Measurements from ENCODE around the gene TKTL2.
"Not testable (repeated sequence)": the region's sequence is repeated elsewhere in the genome, so short reads cannot be mapped to it uniquely, and the experiment has no call there.

TKTL2 gene

DNA sequence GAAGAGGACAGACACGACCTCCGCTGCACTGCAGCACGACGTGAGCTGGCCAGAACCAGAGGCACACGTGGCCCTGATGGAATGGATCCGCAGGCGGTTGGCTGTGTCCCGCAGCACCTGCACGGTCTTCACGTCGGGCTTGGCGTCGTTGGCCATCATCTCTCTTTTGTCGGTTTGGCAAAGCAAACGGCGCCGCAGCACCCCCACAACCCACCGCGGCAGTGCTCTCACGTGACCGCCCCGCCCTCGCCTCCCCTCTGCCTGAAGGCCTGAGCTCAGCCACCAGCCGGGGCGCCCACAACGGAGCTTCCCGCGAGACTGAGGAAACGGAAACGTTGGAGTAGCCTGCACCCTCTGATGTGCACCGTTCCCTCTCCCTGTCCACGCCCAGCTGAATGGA, at the start of gene TKTL2:
Gene TKTL2 (minus strand): TSS at position 179 of the 400 bp plus-strand sequence. CDS start 20 bp downstream, at position 159.
- DNase-seq = no peak

GRCh38 chr4:163515198-163515597, 41.6 kb upstream of the TKTL2 start:
- no peak for DNase-seq

- no peak for DNase-seq
Observed at GRCh38 chr4:163505374-163505773, 31.8 kb upstream of the TKTL2 start.

GRCh38 chr4:163500586-163500985, 27.0 kb upstream of the TKTL2 start:
- DNase-seq = no peak

DNA sequence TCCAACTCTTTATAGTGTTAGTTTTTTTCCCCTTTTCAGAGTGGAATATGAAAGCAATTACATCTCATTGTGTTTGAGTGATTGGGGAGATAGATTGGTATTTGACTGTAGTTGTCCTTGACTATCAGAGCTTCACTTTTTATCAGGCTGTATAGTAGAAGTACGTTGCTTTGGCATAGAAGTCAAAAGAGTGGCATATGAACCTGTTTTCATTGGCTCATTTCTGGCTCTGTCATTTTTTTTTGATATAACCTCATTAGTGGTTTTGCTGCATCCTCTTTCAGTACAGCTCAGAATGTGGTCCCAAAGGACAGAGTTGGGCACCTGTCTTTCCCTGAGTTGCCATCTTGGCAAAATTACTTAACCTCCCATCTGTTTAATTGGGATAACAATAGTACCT, 22.3 kb upstream of the TKTL2 start:
- no peak for DNase-seq

- peak; percentile 85 for DNase-seq
Observed at GRCh38 chr4:163494360-163495241, 21.0 kb upstream of the TKTL2 start, which contains the start of gene TMA16. Gene TMA16, plus strand, starts transcription at chr4:163494690. Its CDS starts 112 bp downstream, at chr4:163494802.

- no peak for DNase-seq
Observed at GRCh38 chr4:163493643-163494359, 20.2 kb upstream of the TKTL2 start.

DNA sequence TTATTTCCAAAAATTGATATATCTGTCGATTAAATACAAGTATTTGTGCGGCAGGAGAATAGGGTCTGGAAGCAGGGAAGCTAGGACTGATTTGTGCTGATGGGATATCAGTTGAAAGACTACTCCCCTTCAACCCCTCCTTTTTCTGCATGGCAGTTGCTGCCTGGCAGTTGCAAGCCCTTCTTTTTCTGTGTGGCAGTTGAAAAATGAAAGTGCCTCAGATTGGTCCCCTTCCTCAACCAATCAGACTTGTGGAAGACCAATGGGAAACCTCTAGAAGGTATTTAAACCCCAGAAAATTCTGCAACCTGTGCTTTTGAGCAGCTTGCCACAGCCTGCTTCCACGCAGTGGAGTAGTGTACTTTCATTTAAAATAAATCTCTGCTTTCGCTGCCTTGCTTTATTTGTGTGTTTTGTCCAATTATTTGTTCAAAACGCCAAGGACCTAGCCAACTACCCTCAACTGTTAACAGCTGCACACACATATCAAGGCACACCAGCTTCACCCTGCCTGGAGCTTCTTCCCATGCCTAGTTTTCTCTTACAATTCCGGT, 19.5 kb upstream of the TKTL2 start:
- DNase-seq = no peak

DNA sequence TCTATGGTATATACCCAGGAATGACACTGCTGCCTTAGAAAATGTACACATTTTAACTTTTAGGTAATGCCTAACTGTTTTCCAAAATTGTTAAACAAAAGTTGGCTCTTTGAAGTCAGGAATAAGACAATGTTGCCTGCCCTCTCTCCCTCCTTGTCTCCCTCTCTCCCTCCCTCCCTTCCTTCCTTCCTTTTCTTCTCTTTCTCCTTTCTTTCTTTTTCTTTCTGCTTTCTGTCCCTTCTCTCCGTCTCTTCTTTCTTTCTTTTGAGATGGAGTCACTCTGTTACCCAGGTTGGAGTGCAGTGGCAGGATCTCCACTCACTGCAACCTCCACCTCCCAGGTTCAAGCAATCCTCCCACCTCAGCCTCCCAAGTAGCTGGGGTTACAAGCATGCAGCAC, 16.4 kb upstream of the TKTL2 start:
- DNase-seq = no peak

GRCh38 chr4:163486321-163486720, 12.8 kb upstream of the TKTL2 start:
- no peak for DNase-seq

GRCh38 chr4:163485589-163485988, 12.0 kb upstream of the TKTL2 start:
- DNase-seq = no peak

- no peak for DNase-seq
Observed at GRCh38 chr4:163484906-163485305, 11.4 kb upstream of the TKTL2 start.

GRCh38 chr4:163482190-163482589, 8.6 kb upstream of the TKTL2 start:
- no peak for DNase-seq

DNA sequence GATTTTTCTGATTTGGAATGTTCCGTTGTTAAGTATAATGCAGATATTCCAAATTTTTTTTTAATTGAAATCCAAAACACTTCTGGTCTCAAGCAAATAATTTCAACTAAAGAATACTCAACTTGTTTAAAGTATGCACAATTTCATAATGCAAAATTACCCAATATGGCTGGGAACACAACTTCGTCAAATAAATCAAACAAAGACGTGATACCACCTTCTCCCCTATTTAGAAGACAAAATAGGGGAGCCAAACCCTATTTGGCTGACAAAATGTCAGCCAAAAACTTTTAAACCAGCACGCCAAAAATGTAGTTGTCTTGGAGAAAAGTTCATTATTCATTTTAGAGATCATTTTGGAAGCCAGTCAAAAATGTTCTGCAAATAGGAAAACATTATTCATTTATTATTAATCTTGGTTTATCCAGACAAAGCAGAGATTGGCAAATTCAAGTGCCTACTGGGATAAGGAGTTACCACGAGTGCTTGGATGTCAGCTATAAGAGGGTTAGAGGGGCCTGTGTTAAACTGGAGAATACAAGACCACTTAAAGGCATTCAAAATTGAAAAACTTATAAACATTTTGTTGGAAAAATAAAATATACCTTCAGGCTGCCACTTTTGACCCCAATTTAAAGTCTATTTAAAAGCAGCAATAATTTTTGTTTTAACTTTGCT, 3.3 kb upstream of the TKTL2 start:
- DNase-seq = no peak

- DNase-seq = no peak
Observed at GRCh38 chr4:163474027-163474426, 473 bp upstream of the TKTL2 start.

GRCh38 chr4:163473130-163473529, 424 bp downstream of the TKTL2 start:
- no peak for DNase-seq

DNA sequence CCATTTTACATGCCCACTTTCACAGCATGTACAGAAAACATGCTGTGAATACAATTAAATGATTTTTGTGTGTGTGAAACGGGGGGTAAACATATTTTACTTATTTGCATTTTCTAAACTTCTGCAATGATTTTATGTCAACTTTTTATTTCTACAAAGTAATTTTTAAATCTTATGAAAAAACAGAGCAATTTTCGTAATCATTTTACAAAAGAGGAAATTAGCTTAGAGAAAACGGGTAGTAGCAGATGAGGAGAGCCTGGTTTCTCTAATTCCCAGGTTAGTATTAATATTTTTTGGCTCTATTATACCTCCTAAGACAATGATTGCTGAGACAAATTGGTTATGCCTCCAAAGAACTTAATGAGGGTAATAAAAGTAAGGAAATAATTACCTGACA, 3.2 kb downstream of the TKTL2 start:
- no peak for DNase-seq

DNA sequence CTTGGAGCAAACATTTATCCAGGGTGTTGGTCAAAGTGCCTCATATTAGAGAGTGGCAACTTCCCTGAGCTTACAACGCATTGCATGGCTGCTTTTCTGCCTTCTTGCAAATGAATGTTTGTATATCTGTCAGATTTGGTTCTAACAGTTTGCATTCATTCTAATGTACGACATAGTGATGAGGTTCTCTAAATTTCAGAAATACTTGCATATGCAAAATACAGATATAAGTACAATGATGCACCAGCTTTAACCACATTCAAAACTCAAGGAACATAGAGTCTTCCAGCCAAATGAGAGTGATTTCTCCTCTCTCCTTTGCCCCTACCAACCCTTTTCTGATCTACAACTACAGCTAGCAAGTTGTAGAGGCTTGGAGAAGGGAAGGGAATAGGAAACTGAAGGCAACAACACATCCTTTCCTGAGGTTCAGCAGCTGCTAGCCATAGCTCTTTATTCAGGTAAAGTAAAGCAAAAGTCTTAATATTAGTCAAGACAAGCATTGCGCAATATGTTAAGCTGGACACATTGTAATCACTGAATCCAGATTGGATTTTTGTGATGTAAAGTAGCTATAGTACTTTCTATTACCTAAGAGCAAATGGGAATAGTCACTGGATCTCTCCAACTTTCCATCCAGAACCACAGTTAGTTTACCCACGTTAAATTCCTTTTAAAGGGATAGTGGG, 6.3 kb downstream of the TKTL2 start:
- DNase-seq = no peak

DNA sequence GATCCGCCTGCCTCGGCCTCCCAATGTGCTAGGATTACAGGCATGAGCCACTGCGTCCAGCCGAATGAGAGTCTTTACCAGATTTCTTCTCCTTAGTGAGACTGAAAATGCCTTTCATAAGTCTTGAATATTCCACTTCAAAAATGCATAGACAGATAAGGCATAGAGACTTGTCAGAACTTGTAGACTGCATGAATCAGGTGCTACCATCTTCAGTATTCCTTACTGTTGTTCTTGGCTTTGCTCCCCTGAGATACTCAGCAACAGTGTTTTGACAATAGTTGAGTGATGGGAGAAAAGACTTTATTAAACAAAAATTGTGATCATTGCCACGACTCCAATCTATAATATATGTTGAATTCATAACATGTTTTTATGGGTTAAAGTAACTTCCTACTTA, 11.0 kb downstream of the TKTL2 start:
- no peak for DNase-seq

- DNase-seq = no peak
Observed at GRCh38 chr4:163448540-163449203, 24.9 kb downstream of the TKTL2 start.

DNA sequence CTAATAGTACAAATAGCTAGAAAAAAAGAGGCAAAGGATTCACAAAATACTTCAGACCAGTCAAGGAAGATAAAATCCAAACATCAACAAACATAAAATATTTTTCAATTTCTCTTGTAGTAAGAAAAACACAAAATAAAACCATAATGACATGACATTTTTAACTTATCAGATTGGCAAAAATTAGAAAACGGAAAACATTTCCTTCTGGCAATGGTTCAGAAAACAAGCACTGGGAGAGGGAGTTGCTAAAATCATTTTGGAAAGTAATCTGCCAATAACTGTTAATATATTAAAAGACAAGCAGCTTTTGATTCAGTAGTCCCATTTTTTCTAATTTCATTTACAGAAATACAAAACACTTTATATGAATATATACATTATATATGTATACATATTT, 26.1 kb downstream of the TKTL2 start:
- DNase-seq = no peak

DNA sequence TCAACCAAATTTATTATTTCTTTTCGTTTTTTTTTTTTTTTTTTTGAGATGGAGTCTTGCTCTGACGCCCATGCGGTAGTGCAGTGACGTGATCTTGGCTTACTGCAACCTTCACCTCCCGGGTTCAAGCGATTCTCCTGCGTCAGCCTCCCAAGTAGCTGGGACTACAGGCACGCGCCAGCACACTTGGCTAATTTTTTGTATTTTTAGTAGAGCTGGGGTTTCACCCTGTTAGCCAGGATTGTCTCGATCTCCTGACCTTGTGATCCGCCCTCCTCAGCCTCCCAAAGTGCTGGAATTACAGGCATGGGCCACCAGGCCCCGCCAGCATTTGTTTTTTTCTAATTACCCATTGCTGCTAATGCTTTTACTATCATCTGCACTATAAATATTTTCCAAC, 26.5 kb downstream of the TKTL2 start:
- not testable (repeated sequence) for DNase-seq

Measured in SHP77 treated with DMSO at 0.1 percent for 48 hours (cell line).